ENCODE data around the gene TMOD1. TPM values are rescaled to one million over a fixed set of nuclear protein-coding genes. Genes with fewer than 3 reads are reported as not detected.

TMOD1 gene
- polyA plus RNA-seq, 1 of the 3 experiments (the other 2 are of a cell fraction) = 0.54 TPM

- no peak for TF ChIP-seq ZBTB33 (IDR thresholded peaks at IDR 0.05; ENCODE audit: borderline replicate concordance, low read depth)
Measured at GRCh38 chr9:97635026-97635425, 133.6 kb downstream of the TMOD1 start (continued).

GRCh38 chr9:97636903-97637302, 135.4 kb downstream of the TMOD1 start:
- peak overlapping the region; percentile 28; the same call in 1 of the 2 replicates for H3K4me2 ChIP-seq
- 63% methylated on average over 3 of the region's 3 CpGs for whole genome bisulfite sequencing (ENCODE audit: low lambda C conversion rate)
- no peaks in the 10 kb centered on the region for H3K27me3 ChIP-seq (ENCODE audit: insufficient read depth)
- peaks cover 14 to 18% of the 10 kb centered on the region in 2 experiments; a peak in 3 of 4 replicates for H3K4me1 ChIP-seq (ENCODE audit: control insufficient read depth in 1 of 2, insufficient read depth in 2 of 2, low read depth in 1 of 2, low read length in 1 of 2)
- ChIA-PET CTCF (interaction anchor here (0.7 to 2.2 kb wide), 3 partner anchors 21 to 35 kb away, joined by 3 to 9 read pairs (median 4); no protein-coding TSS in a partner anchor), POLR2A (no interaction called here)
- no peak for TF ChIP-seq JUND (IDR thresholded peaks at IDR 0.05)
- TF ChIP-seq MEF2A (IDR thresholded peaks at IDR 0.05; ENCODE audit: borderline replicate concordance, low read depth) = no peak
- no peak overlapping the region; a peak in 1 of 4 replicates for H3K27ac ChIP-seq (ENCODE audit: low read depth in 2 of 2, low read length in 1 of 2)
- peaks cover 11 to 37% of the 10 kb centered on the region in 2 experiments for H3K36me3 ChIP-seq (replicated peaks in 1 of 2; ENCODE audit: control insufficient read depth in 1 of 2, insufficient read depth in 2 of 2, low read length in 1 of 2)
- no peak for DNase-seq
- peaks cover 36% of the 10 kb centered on the region for H4K20me1 ChIP-seq (ENCODE audit: insufficient read depth)
- peaks cover 83% of the 10 kb centered on the region for H3K79me2 ChIP-seq (ENCODE audit: insufficient read depth)
- H3F3A ChIP-seq (replicated peaks; ENCODE audit: insufficient read depth) = peaks cover 18% of the 10 kb centered on the region
- no peak overlapping the region for H3K4me3 ChIP-seq (ENCODE audit: low read depth in 2 of 2, low read length in 1 of 2)
- no peak overlapping the region for H2AFZ ChIP-seq (ENCODE audit: low read depth)
- H3K9ac ChIP-seq = no peak overlapping the region
- H3K9me2 ChIP-seq = no peaks in the 10 kb centered on the region
- no peaks in the 10 kb centered on the region for H3K9me3 ChIP-seq

GRCh38 chr9:97638666-97639065, 137.2 kb downstream of the TMOD1 start:
- POLR2A ChIA-PET = no interaction called here
- peaks cover 29 to 55% of the 10 kb centered on the region in 2 experiments for H3K36me3 ChIP-seq (replicated peaks in 1 of 2; ENCODE audit: control insufficient read depth in 1 of 2, insufficient read depth in 2 of 2, low read length in 1 of 2)
- H3K9me2 ChIP-seq = no peaks in the 10 kb centered on the region
- no peak overlapping the region for H3K4me3 ChIP-seq (ENCODE audit: low read depth in 2 of 2, low read length in 1 of 2)
- H3F3A ChIP-seq (replicated peaks; ENCODE audit: insufficient read depth) = peaks cover 8% of the 10 kb centered on the region
- H3K9me3 ChIP-seq = no peaks in the 10 kb centered on the region
- CTCF ChIA-PET = interaction anchor here (0.7 to 2.2 kb wide), 5 partner anchors 8 to 23 kb away, joined by 3 to 9 read pairs (median 4); no protein-coding TSS in a partner anchor
- 92% methylated on average over 3 of the region's 3 CpGs for WGBS (ENCODE audit: low lambda C conversion rate)
- peaks cover 14 to 18% of the 10 kb centered on the region in 2 experiments; a peak in 2 of 4 replicates for H3K4me1 ChIP-seq (ENCODE audit: control insufficient read depth in 1 of 2, insufficient read depth in 2 of 2, low read depth in 1 of 2, low read length in 1 of 2)
- no peak overlapping the region for H3K9ac ChIP-seq
- no peak overlapping the region for H3K4me2 ChIP-seq
- H4K20me1 ChIP-seq (ENCODE audit: insufficient read depth) = peaks cover 36% of the 10 kb centered on the region
- no peaks in the 10 kb centered on the region for H3K27me3 ChIP-seq (ENCODE audit: insufficient read depth)
- no peak for DNase-seq
- peaks cover 93% of the 10 kb centered on the region for H3K79me2 ChIP-seq (ENCODE audit: insufficient read depth)
- H3K27ac ChIP-seq (ENCODE audit: low read depth in 2 of 2, low read length in 1 of 2) = no peak overlapping the region; a peak in 1 of 4 replicates
- TF ChIP-seq CHD2 (IDR thresholded peaks at IDR 0.05; ENCODE audit: low read length, partially characterized antibody) (no peak), RAD21 (IDR thresholded peaks at IDR 0.05; ENCODE audit: low read length) (no peak), CTCF (IDR thresholded peaks at IDR 0.05) (peak; percentile 39), TEAD4 (IDR thresholded peaks at IDR 0.05; ENCODE audit: borderline replicate concordance, insufficient read depth) (no peak), RFX5 (IDR thresholded peaks at IDR 0.05; ENCODE audit: low read length) (no peak)
- no peak overlapping the region for H2AFZ ChIP-seq (ENCODE audit: low read depth)
